Fibroblast of gingiva (primary cell): ENCODE results near the gene ABI1.

Source experiments
- DNase-seq: peaks from one replicate; pipeline ENCODE4 v3.0.0-alpha.2; 2011; ENCODE audit warnings: low read depth

The ABI1 gene

DNA sequence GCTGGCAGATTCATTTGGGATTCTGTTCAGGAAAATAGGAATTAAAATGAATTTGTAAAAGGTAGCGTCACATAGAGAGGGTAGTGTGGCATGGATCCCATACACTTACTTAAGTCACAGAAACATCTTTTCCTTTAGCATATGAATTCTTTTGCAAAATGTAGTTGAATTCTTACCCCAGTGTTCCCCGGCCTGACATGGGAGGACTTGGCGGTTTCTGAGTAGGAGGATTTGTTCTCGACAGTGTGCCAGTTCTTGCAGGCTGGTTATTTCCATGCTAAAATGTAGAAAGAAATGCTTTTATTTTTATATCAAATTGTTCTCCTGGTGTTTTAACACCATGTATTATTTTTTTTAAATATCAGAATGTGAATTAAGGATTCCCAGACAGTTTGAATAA, 90.7 kb downstream of the ABI1 start:
- no peak for DNase-seq

DNA sequence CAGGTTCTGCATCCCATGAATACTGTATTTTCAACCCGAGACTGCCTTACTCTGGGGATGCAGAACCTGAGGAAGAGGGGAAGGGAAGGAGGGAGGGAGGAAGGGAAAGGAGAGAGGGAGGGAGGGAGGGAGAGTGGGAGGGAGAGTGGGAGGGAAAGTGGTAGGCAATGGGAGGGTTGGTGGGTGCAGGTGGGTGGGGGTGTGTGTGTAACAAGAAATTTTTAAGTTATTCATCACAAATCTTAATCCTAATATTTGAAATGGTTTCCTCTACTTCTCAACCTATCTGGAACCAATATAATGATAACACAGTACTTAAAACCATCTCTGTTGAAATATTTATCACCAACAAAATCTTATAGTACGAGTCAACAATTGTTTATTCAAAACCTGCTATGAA, 95.2 kb downstream of the ABI1 start:
- DNase-seq = no peak

DNA sequence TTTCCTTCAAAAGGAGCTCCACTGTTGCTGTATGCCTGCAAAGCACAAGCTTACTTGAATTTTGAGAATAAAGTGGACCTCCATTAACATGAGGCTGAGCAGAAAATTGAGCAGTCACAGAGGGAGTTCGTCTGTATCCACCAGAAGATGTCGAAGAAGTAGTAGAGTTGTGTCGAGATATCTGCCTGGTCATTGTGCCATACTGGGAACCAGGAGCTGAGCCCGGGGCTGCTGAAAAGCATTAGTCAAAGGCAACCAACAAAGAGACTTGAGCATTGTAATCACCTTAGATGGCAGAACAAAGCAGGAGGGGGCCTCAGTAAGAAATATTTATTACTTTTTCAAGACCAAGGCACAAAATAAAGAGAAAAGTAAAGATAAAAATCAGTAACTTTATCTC, 101.8 kb downstream of the ABI1 start:
- DNase-seq = no peak

DNA sequence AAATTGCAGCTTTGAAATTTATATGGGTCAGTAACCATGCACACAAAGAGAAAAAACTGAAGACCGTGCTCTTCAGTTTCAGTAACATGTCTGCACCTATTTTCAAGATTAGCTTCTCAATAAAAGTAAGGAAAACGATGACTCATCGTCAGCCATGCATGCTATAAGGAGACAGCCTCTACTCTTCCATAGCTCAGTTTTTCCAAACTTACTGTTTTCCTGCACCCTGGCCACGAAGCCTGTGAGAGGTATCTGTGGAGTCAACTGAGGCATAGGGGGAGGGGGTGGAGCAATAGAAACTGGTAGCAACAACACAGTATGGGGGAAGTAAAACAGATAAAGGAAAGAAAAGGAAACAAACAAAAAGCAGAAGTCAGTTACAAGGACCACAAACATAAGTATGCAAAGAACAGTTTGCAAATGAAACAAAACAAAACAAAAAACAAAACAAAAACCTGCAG, 105.3 kb downstream of the ABI1 start:
- peak; percentile 9 for DNase-seq

DNA sequence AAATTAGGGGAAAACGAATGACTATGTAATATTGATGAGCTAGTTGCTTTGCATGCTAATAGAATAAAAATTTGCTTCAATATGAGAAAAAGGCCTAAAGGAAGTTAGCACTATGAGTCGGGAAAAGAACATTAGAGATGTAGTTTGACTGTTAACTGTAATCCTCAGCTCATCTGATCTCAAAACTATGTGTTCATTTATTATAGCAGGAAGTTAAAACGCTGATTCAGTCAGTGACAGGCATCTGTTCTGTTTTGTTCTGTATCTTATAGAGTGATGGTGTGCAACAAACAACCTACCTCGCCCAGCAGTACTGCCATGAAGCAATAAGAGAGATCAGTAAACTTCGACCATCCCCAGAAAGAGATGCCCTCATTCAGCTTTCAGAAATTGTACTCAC, 114.7 kb downstream of the ABI1 start:
- no peak for DNase-seq

DNA sequence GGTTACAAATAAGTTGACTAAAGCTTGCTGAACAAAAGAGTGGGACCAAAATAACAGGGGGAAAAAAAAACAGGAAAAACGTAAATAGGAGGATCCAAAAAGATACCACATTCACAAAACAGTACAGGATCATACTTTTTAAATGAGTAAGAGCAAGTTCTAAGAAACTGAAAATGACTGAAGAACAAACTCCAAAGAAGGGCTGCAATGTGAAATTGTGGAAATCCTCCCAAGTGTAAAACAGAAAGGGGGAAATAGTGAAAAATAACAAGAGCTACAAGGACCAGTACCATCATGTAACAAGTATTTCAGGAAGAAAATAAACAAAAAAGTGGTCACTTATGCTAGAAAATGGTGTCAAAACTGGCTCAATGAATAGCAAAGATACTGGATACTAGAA, 116.9 kb downstream of the ABI1 start:
- DNase-seq = no peak

DNA sequence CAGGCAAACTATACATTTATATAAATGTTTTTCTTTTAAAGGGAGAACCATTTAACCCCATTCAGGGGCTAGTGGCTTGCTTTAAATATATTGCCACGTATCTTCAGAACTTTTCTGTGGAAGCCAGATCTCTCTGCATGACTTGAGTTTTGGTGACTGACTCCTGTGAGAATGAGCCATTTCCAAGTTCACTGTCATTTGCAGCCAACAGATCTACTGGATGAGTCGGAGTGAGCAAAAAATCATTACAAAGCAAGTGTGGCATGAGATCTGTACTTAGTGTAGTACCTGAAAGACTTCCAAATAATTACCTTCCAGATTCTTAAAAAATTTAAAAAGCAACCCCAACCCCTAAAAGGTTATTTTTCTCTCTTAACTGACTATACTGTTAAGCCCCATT, 117.7 kb downstream of the ABI1 start:
- DNase-seq = no peak

DNA sequence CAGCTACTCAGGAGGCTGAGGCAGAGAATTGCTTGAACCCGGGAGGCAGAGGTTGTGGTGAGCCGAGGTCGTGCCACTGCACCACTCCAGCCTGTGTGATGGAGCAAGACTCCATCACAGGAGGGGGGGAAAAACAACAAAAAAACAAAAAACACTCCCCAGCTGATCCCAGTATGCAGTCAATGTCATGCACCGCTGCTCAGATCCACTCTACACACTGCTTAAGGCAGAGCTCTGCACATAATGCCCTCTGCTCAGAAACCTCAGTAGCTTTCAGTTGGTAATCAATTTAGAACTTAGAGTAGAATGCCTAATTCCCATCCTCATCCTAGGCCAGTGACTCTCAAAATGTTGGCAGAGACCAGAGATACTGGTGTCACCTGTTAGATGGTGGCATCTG, 119.4 kb downstream of the ABI1 start:
- DNase-seq = no peak

DNA sequence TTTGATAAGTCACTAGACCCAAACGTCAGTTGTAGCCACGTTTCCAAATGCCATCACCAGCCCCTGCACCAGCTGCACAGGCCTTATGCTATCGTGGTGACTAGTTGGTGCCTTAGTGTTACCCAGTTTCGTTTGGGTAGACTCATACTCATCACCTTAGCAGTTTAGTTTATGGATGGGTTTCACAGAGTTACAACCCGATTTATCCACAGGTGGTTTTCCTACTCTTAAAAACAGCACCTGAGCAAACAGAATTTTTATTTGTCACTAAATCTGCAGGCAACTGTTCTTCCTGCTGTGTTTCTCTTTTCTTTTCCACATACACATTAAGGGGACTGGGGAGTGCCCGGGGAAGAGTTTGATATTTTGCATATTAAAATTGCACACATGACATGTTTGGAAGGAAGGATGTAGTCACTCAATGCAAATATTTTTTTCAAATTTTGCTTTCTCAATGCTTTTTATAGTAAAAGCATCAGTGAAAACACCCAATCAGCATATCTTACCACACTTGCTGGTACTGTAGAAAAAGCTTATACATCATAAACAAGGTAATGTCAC, 121.6 kb downstream of the ABI1 start:
- DNase-seq = no peak

DNA sequence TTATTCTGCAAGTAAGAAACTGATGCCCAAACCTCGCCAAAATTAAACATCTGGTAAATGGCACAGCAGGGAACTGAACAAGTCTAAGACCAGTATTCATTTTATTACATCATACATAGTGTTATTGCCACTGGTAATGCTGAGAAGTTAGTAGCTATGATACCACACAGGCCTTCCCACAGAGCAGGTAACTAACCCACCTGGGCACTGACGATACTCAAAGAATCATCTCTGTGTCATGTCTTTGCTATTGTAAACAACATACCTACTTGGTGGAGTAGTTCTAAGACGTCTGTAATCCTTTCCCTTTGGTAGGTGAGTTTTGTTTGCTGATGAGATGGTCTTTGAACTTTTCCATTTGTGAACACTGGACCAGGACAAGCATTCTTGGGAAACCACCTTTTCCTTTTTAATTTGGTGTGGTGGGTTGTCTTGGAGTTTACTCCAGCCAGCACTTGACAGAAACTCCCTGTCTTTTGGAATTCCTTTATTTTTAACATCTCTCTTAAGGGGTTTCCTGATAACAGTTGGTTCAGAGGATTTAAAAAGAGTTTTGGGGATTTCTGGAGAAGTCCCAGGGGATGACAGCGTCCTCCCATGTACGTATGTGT, 122.4 kb downstream of the ABI1 start:
- DNase-seq = no peak

DNA sequence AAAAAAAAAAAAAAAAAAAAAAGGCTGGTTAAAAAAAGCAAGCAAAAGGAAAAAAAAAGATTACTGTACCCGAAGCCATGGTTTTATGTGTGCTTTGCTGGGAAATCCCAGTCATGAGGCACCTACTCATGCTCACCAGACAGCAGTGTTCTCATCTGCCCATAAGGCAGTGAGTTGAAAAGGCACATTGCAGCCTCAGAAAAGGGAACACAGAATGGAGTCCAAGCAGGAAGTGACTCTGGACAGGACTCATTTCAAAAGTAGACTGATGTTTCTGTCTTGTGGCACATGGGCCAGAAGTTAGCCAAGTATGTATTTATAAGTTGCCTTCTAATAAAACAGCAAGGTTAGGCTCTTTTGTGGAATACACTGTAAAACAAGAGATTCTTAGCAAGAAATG, 123.0 kb downstream of the ABI1 start:
- DNase-seq = peak; percentile 14

DNA sequence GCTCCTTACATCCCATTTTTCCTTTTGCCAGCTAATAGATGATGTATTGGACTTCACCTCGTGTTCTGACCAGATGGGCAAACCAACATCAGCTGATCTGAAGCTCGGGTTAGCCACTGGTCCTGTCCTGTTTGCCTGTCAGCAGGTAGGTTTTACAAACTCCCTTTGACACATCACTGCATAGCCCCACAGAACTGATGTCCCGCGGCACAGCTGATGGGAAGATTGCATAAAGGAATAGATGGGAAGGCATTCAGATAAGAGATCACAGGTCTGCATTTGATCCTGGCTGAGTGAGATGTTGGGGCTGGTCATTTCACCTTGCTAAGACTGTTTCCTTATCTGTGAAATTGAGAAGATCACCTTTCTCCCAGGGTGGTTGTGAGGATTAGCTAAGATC, 125.3 kb downstream of the ABI1 start:
- DNase-seq = no peak

DNA sequence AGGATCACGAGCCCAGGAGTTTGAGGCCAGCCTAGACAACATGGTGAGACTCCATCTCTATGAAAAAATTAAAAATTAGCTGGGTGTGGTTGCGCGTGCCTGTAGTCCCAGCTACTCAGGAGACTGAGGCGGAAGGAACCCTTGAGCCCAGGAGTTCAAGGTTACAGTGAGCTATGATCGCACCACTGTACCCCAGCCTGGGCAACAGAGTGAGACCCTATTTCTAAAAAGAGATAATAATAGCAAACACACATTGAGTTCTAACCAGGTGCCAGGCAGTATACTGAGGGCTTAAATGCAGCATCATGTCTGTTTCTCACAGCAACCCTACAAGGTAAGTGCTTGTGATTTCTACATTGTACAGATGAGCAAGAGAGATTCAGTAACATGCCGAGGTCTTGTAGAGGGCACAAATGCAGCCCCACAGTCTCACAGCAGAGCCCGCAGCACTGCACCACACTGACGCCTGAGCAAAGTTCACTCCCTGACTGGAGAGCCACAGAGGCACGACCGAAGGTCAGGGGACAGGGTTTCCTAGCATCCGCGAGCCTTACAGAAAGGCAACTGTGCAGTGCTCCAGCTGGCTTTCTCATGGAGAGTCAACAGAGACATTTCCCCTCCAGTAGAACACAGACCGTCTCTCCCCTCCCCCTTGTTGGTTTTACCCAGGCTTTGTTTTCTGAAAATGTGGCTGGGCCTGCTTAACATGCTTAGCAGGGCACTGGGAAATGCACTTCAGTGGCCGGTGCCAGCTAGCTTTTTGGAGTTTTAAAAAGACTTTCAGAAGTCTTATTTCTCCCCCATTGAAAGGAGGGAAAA, 126.8 kb downstream of the ABI1 start:
- DNase-seq = no peak

DNA sequence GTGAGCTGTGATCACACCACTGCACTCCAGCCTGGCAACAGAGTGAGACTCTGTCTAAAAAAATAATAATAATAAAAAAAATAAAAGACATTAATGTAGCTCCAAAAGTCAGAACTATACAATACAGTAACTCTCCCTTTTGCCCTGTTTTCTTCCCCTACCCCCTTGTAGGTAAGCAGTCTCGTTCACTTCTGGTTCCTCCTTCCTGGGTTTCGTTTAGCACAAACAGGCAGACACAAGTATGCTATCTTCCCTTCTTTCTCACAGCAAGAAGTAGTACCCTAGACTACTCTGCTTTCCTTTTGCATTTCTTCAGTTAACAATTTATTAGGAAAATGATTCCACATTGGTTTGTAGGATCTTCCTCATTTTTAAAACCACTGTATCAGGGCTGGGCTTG, 130.2 kb downstream of the ABI1 start:
- no peak for DNase-seq

DNA sequence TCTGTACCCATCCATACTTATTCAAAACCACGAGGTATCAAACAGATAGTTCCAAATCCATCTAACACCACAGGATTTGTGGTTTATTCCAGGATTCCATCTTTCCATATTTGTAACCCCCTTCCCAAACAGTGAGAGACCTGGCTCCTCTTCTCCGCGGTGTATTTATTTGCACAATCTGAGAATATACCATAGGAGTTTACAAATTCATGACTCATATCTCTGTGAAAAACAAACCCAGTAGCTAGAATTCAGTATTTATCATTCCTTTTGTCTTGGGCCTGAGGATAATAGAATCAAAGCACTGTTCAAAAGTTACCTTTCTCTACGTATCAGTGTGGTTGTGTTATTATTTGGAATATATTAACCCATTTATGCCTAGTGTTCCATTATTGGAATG, 131.4 kb downstream of the ABI1 start:
- no peak for DNase-seq

DNA sequence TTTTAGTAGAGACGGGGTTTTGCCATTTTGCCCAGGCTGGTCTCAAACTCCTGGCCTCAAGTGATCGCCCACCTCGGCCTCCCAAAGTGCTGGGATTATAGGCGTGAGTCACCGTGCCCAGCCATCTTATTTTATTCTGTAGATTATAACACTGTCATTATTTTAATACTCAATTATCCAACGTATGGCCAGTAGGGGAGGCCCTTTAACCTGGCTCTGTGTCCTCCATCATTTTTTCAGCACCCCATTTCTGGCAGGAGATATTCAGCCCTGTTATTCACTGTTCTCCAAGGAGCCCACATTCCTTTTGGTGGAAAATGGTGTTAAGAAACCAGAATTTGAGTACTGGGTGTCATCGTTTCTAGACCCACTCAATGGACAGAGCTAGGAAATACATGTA, 131.8 kb downstream of the ABI1 start:
- DNase-seq = no peak

DNA sequence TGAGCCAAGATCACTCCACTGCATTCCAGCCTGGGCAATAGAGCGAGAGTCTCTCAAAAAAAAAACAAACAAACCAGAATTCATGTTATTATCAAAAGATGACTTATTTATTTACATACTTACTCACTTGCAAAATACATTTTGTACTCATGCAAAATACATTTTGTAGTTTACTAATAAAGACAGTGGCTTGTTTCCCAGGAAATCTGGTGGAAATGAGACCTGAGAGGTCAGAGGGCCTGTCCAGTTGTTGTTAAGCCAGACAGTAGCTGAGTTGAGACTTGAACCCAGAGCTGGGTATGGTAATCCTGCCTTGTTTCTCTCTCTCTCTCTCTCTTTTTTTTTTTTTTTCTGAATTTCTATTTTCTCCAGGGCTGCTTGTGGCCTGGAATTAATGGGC, 133.8 kb downstream of the ABI1 start:
- DNase-seq = no peak

DNA sequence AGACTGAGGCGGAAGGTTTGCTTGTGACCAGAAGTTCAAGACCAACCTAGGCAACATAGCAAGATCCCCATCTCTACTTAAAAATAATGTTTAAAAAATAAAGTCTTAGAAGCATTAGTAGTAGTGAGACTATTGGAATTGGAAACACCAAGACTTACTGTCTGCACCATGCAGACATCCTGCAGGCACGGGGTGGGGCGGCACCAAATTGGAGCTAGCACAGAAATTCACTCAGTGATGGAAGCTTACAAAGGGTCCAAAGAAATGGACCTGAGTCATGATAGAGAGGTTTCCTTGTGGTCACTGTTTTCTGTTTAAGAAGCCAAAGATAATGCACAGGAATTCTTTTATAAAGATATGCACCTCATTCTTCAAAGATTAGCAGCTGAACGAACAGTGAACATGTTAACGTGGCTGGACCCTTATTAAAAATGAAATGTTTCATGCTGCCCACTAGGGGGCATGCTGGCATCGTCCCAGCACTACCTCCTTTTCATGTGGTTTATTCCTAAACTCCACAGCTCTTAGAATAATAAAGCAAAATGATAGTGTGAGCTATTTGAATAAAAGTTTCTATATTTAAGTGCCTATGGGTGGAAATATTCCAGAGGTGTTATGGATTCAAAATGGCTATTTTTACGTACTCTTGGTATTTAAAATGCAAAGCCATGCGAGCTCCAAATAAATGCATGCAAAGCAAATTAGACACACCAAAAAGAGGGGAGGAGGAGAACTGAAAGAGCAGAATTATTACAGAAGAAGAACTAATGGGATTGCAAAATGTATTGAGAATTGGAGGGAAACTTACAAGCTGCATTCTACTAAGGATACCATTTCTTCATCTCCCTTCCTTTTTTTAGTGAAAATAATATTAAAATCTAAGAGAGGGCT, 134.7 kb downstream of the ABI1 start:
- peak; percentile 56 for DNase-seq

DNA sequence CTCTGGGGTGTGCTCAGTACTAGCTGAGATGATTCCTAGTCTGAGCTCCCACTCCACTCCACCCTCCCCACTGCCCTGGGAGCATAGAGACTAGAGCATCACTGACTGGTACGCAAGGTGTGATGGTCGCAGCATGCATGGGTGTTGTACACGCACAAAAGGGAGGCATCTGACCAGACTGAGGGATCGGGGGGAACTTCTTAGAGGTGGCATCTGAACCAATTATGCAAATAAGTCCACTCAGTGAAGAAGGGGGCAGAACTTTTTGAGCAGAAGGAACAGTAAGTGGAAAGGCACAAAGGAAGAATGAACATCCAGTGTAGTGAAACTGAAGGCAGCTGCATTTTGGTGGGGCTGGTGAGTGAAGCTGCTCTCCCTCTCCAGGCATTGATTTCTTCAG, 137.7 kb downstream of the ABI1 start:
- DNase-seq = no peak

DNA sequence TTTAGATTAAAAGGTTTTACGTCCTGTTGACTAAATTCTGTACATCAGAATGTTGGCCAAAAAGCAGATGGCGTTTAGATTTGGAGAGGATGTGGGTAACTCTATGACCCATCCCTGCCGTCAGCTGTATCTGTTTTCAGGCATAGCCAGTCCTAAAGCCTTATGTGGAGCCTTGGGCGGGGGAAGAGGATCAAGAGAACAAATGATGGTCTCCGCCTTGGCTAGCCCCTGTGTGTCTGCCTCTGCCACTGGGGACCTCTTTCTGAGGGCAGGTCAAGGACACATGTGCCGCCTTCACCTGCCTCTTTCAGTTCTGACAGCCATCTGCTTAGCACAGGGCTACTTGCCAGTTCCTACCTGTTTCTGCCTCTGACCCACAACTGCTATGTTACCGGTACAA, 139.2 kb downstream of the ABI1 start:
- DNase-seq = no peak

DNA sequence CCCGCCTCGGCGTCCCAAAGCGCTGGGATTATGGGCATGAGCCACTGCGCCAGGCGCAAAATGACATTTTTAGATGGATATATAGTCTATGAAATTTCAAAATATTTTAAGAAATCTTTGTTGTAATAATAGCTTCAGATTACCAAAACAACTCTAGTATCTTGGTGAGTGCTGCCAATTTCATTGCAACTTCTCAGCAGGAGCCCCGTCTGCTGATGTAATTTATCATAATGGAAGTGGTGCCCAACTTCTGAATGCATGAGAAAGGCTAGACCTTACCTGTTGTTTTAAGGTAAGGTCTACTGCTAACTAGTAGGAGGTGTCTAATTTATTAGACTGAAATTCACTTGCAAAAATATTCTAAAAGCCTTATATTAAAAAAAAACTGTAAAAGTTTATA, 143.3 kb downstream of the ABI1 start:
- DNase-seq = peak; percentile 11

DNA sequence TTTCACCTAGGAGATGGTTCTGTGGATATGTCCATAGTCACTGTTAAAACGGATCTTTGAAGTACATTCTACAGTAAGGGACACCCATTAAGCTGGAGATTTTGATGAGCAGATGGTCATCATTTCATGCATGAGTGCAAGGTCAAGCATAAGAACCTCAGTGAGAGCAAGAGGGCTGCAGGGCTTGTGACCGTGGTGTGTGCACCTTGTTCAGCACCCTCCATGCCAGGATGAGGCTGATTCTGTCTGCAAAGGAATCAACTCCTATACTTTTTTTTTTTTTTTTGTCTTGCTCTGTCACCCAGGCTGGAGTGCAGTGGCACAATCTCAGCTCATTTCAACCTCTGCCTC, 145.6 kb downstream of the ABI1 start:
- no peak for DNase-seq
